ENCODE data around the gene NISCH. TPM values are rescaled to one million over a fixed set of nuclear protein-coding genes. Genes with fewer than 3 reads are reported as not detected.

NISCH gene
- polyA plus RNA-seq, 1 experiment: 71.0 TPM

DNA sequence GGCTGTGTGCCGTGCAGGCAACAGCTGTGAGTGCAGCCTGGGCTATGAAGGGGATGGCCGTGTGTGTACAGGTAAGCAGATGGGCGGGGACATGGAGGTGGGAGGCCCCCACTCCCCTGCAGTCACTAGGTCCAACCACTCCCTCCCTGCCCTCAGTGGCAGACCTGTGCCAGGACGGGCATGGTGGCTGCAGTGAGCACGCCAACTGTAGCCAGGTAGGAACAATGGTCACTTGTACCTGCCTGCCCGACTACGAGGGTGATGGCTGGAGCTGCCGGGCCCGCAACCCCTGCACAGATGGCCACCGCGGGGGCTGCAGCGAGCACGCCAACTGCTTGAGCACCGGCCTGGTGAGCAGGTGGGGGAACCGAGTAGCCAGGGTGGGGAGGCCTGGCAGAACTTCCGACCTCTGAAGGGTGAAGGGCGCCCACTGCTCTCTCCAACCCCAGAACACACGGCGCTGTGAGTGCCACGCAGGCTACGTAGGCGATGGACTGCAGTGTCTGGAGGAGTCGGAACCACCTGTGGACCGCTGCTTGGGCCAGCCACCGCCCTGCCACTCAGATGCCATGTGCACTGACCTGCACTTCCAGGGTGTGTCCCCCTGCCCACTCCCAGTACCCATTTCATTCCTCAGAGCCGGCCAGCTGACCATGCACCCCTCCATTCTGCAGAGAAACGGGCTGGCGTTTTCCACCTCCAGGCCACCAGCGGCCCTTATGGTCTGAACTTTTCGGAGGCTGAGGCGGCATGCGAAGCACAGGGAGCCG lies 66.7 kb downstream of the NISCH start:
- no peak overlapping the region for H3K27ac ChIP-seq (ENCODE audit: low read depth, low read length)
- TF ChIP-seq, protein P1, sequence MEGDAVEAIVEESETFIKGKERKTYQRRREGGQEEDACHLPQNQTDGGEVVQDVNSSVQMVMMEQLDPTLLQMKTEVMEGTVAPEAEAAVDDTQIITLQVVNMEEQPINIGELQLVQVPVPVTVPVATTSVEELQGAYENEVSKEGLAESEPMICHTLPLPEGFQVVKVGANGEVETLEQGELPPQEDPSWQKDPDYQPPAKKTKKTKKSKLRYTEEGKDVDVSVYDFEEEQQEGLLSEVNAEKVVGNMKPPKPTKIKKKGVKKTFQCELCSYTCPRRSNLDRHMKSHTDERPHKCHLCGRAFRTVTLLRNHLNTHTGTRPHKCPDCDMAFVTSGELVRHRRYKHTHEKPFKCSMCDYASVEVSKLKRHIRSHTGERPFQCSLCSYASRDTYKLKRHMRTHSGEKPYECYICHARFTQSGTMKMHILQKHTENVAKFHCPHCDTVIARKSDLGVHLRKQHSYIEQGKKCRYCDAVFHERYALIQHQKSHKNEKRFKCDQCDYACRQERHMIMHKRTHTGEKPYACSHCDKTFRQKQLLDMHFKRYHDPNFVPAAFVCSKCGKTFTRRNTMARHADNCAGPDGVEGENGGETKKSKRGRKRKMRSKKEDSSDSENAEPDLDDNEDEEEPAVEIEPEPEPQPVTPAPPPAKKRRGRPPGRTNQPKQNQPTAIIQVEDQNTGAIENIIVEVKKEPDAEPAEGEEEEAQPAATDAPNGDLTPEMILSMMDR (IDR thresholded peaks at IDR 0.05; ENCODE audit: low read depth, low read length): no peak
- CTCF ChIA-PET: no interaction called here
- no peak for DNase-seq (ENCODE audit: low read depth, low spot score)
- POLR2A ChIA-PET: no interaction called here
- H3K9me3 ChIP-seq (ENCODE audit: control insufficient read depth, insufficient read depth, low read length): no peaks in the 10 kb centered on the region; the same call in 1 of the 2 replicates
- H3K27me3 ChIP-seq (ENCODE audit: control insufficient read depth, insufficient read depth, low read length): no peaks in the 10 kb centered on the region
- H3K4me3 ChIP-seq (ENCODE audit: low read depth, low read length): no peak overlapping the region

GRCh38 chr3:52522651-52523251 lies 67.3 kb downstream of the NISCH start:
- DNase-seq (ENCODE audit: low read depth, low spot score): no peak
- H3K9me3 ChIP-seq (ENCODE audit: control insufficient read depth, insufficient read depth, low read length): no peaks in the 10 kb centered on the region; the same call in 1 of the 2 replicates
- no peak overlapping the region for H3K27ac ChIP-seq (ENCODE audit: low read depth, low read length)
- H3K27me3 ChIP-seq (ENCODE audit: control insufficient read depth, insufficient read depth, low read length): no peaks in the 10 kb centered on the region
- no peak overlapping the region for H3K4me3 ChIP-seq (ENCODE audit: low read depth, low read length)
- ChIA-PET CTCF (no interaction called here), POLR2A (no interaction called here)
- TF ChIP-seq, protein P1 (IDR thresholded peaks at IDR 0.05; ENCODE audit: low read depth, low read length): no peak

DNA sequence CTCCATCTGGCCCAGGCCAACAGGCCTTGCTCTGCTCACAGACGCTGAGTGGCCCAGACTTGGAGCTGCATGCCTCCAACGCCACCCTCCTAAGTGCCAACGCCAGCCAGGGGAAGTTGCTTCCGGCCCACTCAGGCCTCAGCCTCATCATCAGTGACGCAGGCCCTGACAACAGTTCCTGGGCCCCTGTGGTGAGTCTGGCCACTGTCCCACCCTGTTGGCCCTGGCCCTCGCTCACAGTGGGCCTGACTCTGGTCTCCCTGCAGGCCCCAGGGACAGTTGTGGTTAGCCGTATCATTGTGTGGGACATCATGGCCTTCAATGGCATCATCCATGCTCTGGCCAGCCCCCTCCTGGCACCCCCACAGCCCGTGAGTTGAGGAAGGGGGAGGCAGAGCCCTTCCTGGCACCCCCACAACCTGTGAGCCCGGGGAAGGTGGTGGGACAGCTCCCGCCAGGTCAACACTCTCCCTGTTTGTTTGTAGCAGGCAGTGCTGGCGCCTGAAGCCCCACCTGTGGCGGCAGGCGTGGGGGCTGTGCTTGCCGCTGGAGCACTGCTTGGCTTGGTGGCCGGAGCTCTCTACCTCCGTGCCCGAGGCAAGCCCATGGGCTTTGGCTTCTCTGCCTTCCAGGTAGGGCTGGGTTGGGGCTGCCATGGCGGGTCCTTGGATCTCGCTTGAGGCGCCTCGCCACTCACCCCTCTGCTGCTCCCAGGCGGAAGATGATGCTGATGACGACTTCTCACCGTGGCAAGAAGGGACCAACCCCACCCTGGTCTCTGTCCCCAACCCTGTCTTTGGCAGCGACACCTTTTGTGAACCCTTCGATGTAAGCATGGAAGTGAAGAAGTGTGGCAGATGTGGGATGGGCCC lies 68.2 kb downstream of the NISCH start:
- Histone ChIP-seq H3K9me3 (ENCODE audit: control insufficient read depth, insufficient read depth, low read length) (no peaks in the 10 kb centered on the region; the same call in 1 of the 2 replicates), H3K27ac (ENCODE audit: low read depth, low read length) (no peak overlapping the region), H3K27me3 (ENCODE audit: control insufficient read depth, insufficient read depth, low read length) (no peaks in the 10 kb centered on the region), H3K4me3 (ENCODE audit: low read depth, low read length) (no peak overlapping the region)
- CTCF ChIA-PET: no interaction called here
- POLR2A ChIA-PET: no interaction called here
- DNase-seq (ENCODE audit: low read depth, low spot score): no peak
- TF ChIP-seq, protein P1 (IDR thresholded peaks at IDR 0.05; ENCODE audit: low read depth, low read length): no peak

DNA sequence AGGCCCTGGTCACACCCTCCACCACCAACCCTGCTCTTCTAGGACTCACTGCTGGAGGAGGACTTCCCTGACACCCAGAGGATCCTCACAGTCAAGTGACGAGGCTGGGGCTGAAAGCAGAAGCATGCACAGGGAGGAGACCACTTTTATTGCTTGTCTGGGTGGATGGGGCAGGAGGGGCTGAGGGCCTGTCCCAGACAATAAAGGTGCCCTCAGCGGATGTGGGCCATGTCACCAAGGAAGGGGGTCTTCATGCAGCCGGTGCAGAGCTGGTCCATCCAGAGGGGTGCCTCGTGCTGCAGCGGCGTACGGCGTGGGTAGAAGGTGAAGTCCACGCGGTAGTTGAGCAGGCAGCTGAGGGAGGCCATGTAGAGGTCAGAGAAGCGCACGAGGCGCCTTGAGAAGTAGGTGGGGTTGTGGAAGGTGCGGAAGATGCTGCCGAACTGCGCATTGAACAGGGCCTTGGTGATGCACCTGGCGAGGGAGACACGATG lies 68.9 kb downstream of the NISCH start:
- Histone ChIP-seq H3K27ac (ENCODE audit: low read depth, low read length) (no peak overlapping the region), H3K27me3 (ENCODE audit: control insufficient read depth, insufficient read depth, low read length) (no peaks in the 10 kb centered on the region), H3K4me3 (ENCODE audit: low read depth, low read length) (no peak overlapping the region), H3K9me3 (ENCODE audit: control insufficient read depth, insufficient read depth, low read length) (no peaks in the 10 kb centered on the region; the same call in 1 of the 2 replicates)
- POLR2A ChIA-PET: no interaction called here
- TF ChIP-seq, protein P1 (IDR thresholded peaks at IDR 0.05; ENCODE audit: low read depth, low read length): no peak
- CTCF ChIA-PET: no interaction called here
- no peak for DNase-seq (ENCODE audit: low read depth, low spot score)
